ENCODE measurements around the gene C4BPA. TPM values are rescaled to one million over a fixed set of nuclear protein-coding genes. Genes with fewer than 3 reads are reported as not detected.

Gene C4BPA
- total and polyA plus RNA-seq, 2 of the 4 experiments (the other 2 are of a cell fraction): not detected

GRCh38 chr1:207109004-207109403 lies 5.0 kb downstream of the C4BPA start:
- Histone ChIP-seq H3K4me1 (ENCODE audit: control insufficient read depth, insufficient read depth, low read length) (no peaks in the 10 kb centered on the region), H2BK15ac (ENCODE audit: low read depth, low read length) (no peak overlapping the region), H2AK5ac (ENCODE audit: low read depth, low read length) (no peak overlapping the region), H3K18ac (ENCODE audit: low read depth, low read length) (no peak overlapping the region), H3K23ac (ENCODE audit: low read depth, low read length) (no peak overlapping the region), H3K4me2 (ENCODE audit: low read depth, low read length) (no peak overlapping the region), H2BK120ac (ENCODE audit: low read depth, low read length) (no peak overlapping the region), H2BK20ac (ENCODE audit: low read depth, low read length) (no peak overlapping the region), H3K9me3 (ENCODE audit: control insufficient read depth, insufficient read depth, low read length) (no peaks in the 10 kb centered on the region), H3K79me1 (ENCODE audit: low read depth in 1 of 2, low read length in 2 of 2) (no peaks in the 10 kb centered on the region), H3K4ac (ENCODE audit: low read depth, low read length) (no peak overlapping the region), H3K4me3 (ENCODE audit: insufficient read depth, low read depth, low read length) (no peak overlapping the region), H3K9me1 (ENCODE audit: insufficient read depth, low read length) (no peaks in the 10 kb centered on the region), H3K27ac (ENCODE audit: insufficient read depth, low read length) (no peak overlapping the region), H2AFZ (replicated peaks; ENCODE audit: low read length, poor library complexity) (no peak overlapping the region), H3K9ac (ENCODE audit: low read depth, low read length) (no peak overlapping the region), H4K91ac (ENCODE audit: insufficient read depth, low read depth, low read length) (no peak overlapping the region), H4K5ac (ENCODE audit: low read depth, low read length) (no peak overlapping the region), H3K27me3 (ENCODE audit: control insufficient read depth, insufficient read depth, low read length) (peaks cover 1% of the 10 kb centered on the region; the same call in 1 of the 2 replicates), H3K14ac (replicated peaks; ENCODE audit: low read depth, low read length) (no peak overlapping the region), H3K36me3 (ENCODE audit: control insufficient read depth, insufficient read depth, low read length) (no peaks in the 10 kb centered on the region), H4K8ac (ENCODE audit: low read depth in 2 of 2, low read length in 2 of 2) (no peak overlapping the region), H4K20me1 (ENCODE audit: insufficient read depth, low read length) (no peaks in the 10 kb centered on the region), H3K56ac (ENCODE audit: extremely low read depth, insufficient read depth, low read length) (no peak overlapping the region), H2BK5ac (ENCODE audit: low read depth, low read length, poor library complexity, severe bottlenecking) (no peak overlapping the region), H2AK9ac (replicated peaks; ENCODE audit: low read depth, low read length, poor library complexity) (no peak overlapping the region)
- ChIA-PET CTCF (no interaction called here), POLR2A (ENCODE audit: unreplicated experiment) (no interaction called here)
- no peak for TF ChIP-seq MXI1 (IDR thresholded peaks at IDR 0.05; ENCODE audit: borderline replicate concordance, low read depth, low read length)
- no peak for TF ChIP-seq MAZ (IDR thresholded peaks at IDR 0.05; ENCODE audit: borderline replicate concordance, low read depth, low read length)
- TF ChIP-seq RAD21 (IDR thresholded peaks at IDR 0.05; ENCODE audit: low read length): no peak
- TF ChIP-seq CHD1 (IDR thresholded peaks at IDR 0.05; ENCODE audit: low read depth, low read length): no peak
- TF ChIP-seq SMC3 (IDR thresholded peaks at IDR 0.05; ENCODE audit: low read depth, low read length): no peak
- TF ChIP-seq ELK1 (IDR thresholded peaks at IDR 0.05; ENCODE audit: borderline replicate concordance, low read depth, low read length): no peak
- TF ChIP-seq NFE2L2 (IDR thresholded peaks at IDR 0.05; ENCODE audit: low read depth, low read length): no peak
- TF ChIP-seq FOS (IDR thresholded peaks at IDR 0.05; ENCODE audit: low read depth, low read length): no peak
- no peak for TF ChIP-seq BHLHE40 (IDR thresholded peaks at IDR 0.05; ENCODE audit: low read depth, low read length)
- no peak for TF ChIP-seq CTCF (conservative IDR thresholded peaks at IDR 0.05; ENCODE audit: low read depth, low read length)
- dilution Hi-C loops (cut with HindIII; ENCODE audit: low sequenced_read_pairs, unreplicated experiment): no loop called here
- no peak for DNase-seq
- in situ Hi-C loops (cut with MboI; ENCODE audit: low sequenced_read_pairs): no loop called here
- WGBS, 2 experiments (ENCODE audit: extremely low coverage in 2 of 2, insufficient read length in 1 of 2): no CpG with 5 or more reads among the region's 3 CpGs
- no TSS peak for BruUV-seq (replicated peaks)
- intact Hi-C loops (cut with micrococcal nuclease): no loop called here
- no peak for ATAC-seq (ENCODE audit: low read depth)

All from IMR-90 (cell line).